WTC11 (cell line): ENCODE measurements around the gene XAB2. TPM values are rescaled to one million over a fixed set of nuclear protein-coding genes. Genes with fewer than 3 reads are reported as not detected.

Source experiments
- AFF4 ChIP-seq: sonication (generic); formaldehyde crosslinking; IDR thresholded peaks from 2 replicates; pipeline ENCODE4 v1.8.1; 2023; ENCODE audit warnings: mild to moderate bottlenecking, missing genetic modification reagents, borderline replicate concordance
- ATF2 ChIP-seq: sonication (generic); formaldehyde crosslinking; IDR thresholded peaks from 2 replicates; pipeline ENCODE4 v1.8.1; 2022; ENCODE audit warnings: low read depth, missing genetic modification reagents, borderline replicate concordance
- ATF6 ChIP-seq: sonication (generic); formaldehyde crosslinking; IDR thresholded peaks from 2 replicates; pipeline ENCODE4 v1.8.1; 2023; ENCODE audit warnings: mild to moderate bottlenecking, missing genetic modification reagents
- CTCF ChIP-seq: fragments of 200-600 bp; IDR thresholded peaks from 2 replicates; pipeline ENCODE4 v1.8.0; 2022; ENCODE audit warnings: antibody characterized with exemption
- HMGA2 ChIP-seq: fragments of 250-450 bp; sonication (Bioruptor Pico); IDR thresholded peaks from 2 replicates; pipeline ENCODE4 v1.4.0; 2021; ENCODE audit warnings: mild to moderate bottlenecking, moderate library complexity
- IRF1 ChIP-seq: sonication (generic); formaldehyde crosslinking; IDR thresholded peaks from 2 replicates; pipeline ENCODE4 v1.8.0; 2023; ENCODE audit warnings: missing genetic modification reagents
- NFATC4 ChIP-seq: fragments of 250-450 bp; sonication (Bioruptor Pico); IDR thresholded peaks from 2 replicates; pipeline ENCODE4 v1.9.0; 2021; ENCODE audit warnings: mild to moderate bottlenecking
- NFYB ChIP-seq: sonication (generic); formaldehyde crosslinking; conservative IDR thresholded peaks from 2 replicates; pipeline ENCODE4 v1.8.0; 2022; ENCODE audit warnings: low read depth, missing genetic modification reagents
- NR3C1 ChIP-seq: sonication (generic); formaldehyde crosslinking; conservative IDR thresholded peaks from 2 replicates; pipeline ENCODE4 v1.8.1; 2023; ENCODE audit warnings: low read depth, mild to moderate bottlenecking, missing genetic modification reagents
- SOX15 ChIP-seq: fragments of 250-450 bp; sonication (Bioruptor Pico); IDR thresholded peaks from 2 replicates; pipeline ENCODE4 v1.9.0; 2021; ENCODE audit warnings: mild to moderate bottlenecking
- STAT6 ChIP-seq: sonication (generic); formaldehyde crosslinking; conservative IDR thresholded peaks from 2 replicates; pipeline ENCODE4 v1.8.1; 2023; ENCODE audit warnings: mild to moderate bottlenecking, low read depth, missing genetic modification reagents, moderate library complexity
- ZBTB43 ChIP-seq: sonication (generic); formaldehyde crosslinking; IDR thresholded peaks from 2 replicates; pipeline ENCODE4 v1.8.1; 2023; ENCODE audit warnings: mild to moderate bottlenecking, missing genetic modification reagents
- ZNF219 ChIP-seq: sonication (generic); formaldehyde crosslinking; IDR thresholded peaks from 2 replicates; pipeline ENCODE4 v1.8.0; 2023; ENCODE audit warnings: missing genetic modification reagents, mild to moderate bottlenecking, borderline replicate concordance
- ZSCAN18 ChIP-seq: fragments of 250-450 bp; sonication (Bioruptor Pico); IDR thresholded peaks from 2 replicates; pipeline ENCODE4 v2.1.2; 2022; ENCODE audit warnings: mild to moderate bottlenecking, moderate library complexity
- total RNA-seq: library from RNA; stranded (reverse); gene quantifications from 3 replicates; pipeline ENCODE4 v1.2.3, GENCODE V29; 2021

Gene XAB2
- total RNA-seq, 1 experiment from 2014 or later = 65.7 TPM

GRCh38 chr19:7636691-7637373 lies 7.5 kb upstream of the XAB2 start, which contains the start of gene STXBP2 (continued):
- TF ChIP-seq AFF4 (CRISPR knock-in tag) (no peak), NFATC4 (CRISPR knock-in tag) (no peak), NR3C1 (no peak), HMGA2 (CRISPR knock-in tag) (no peak), ZSCAN18 (CRISPR knock-in tag) (no peak), ATF2 (CRISPR knock-in tag) (peak; percentile 91), NFYB (CRISPR knock-in tag) (peak; percentile 56), ZNF219 (CRISPR knock-in tag) (peak; percentile 31; the same call in 1 of the 2 replicates), ATF6 (CRISPR knock-in tag) (no peak), ZBTB43 (CRISPR knock-in tag) (peak; percentile 96; the same call in 1 of the 2 replicates), SOX15 (CRISPR knock-in tag) (no peak), IRF1 (CRISPR knock-in tag) (peak; percentile 88), STAT6 (no peak), CTCF (no peak)
